Muscle of arm (tissue), 12 donors: ENCODE measurements around the gene SRGAP3. TPM values are rescaled to one million over a fixed set of nuclear protein-coding genes. Genes with fewer than 3 reads are reported as not detected.

Experiments
- polyA plus RNA-seq, 12 donors: library from polyadenylated mRNA; unstranded; fragments of 120-200 nt; gene quantifications; one replicate each; pipeline ENCODE4 v1.2.1, GENCODE V29; 2013; ENCODE audit not compliant: insufficient read length in 12 of 12

The SRGAP3 gene
- polyA plus RNA-seq, 12 donors, result 15.0 to 30.1 (median 21.8) TPM; not detected in 1

Other genes with a start within 250 kb of the SRGAP3 start
- 10 to 100 TPM in 11 of 12 donors, not detected in 1; 23.1 to 56.7 (median 42.1) TPM for gene THUMPD3, start 113.4 kb upstream of the SRGAP3 start, polyA plus RNA-seq
- gene SETD5, start 148.0 kb upstream of the SRGAP3 start, polyA plus RNA-seq, result 100 to 1,000 TPM in 8 of 12 donors, 10 to 100 TPM in 4; 86.4 to 389 (median 118) TPM